ENCODE measurements around the gene TMEM51. TPM values are rescaled to one million over a fixed set of nuclear protein-coding genes. Genes with fewer than 3 reads are reported as not detected.
A peak's percentile ranks its signal among the peaks of the same experiment; 100 is the strongest.

TMEM51 gene
- total and polyA plus RNA-seq, 10 of the 15 experiments (the other 5 are each of a cell fraction or from before 2014, with no cell fraction given) = 0.55 to 4.8 (median 3.1) TPM

- TF ChIP-seq MTA2 (IDR thresholded peaks at IDR 0.05; ENCODE audit: low read depth) (no peak), HDAC2 (IDR thresholded peaks at IDR 0.05) (no peak), RAD21 (IDR thresholded peaks at IDR 0.05; ENCODE audit: insufficient read depth, low read depth, low read length) (no peak), MTA3 (IDR thresholded peaks at IDR 0.05; ENCODE audit: borderline replicate concordance, low read length) (no peak), TBL1XR1 (IDR thresholded peaks at IDR 0.05; ENCODE audit: low read depth, low read length) (no peak), SUZ12 (IDR thresholded peaks at IDR 0.05; ENCODE audit: unreplicated experiment) (no peak)
Observed at GRCh38 chr1:15160626-15161025, 7.1 kb downstream of the TMEM51 start (continued).

GRCh38 chr1:15167386-15167785, 13.8 kb downstream of the TMEM51 start:
- H3K9me3 ChIP-seq (replicated peaks; ENCODE audit: control insufficient read depth, insufficient read depth, low read length) = no peaks in the 10 kb centered on the region; the same call in 2 of the 3 replicates
- no peak for DNase-seq (ENCODE audit: low read depth, low spot score)
- H3K36me3 ChIP-seq (ENCODE audit: control insufficient read depth in 2 of 2, insufficient read depth in 2 of 2, low read length in 1 of 2) = no peaks in the 10 kb centered on the region
- no peaks in the 10 kb centered on the region for H3K27me3 ChIP-seq (replicated peaks in 1 of 2; ENCODE audit: control insufficient read depth in 2 of 2, insufficient read depth in 2 of 2, low read length in 1 of 2)
- ChIA-PET POLR2A (interaction anchor here (0.6 to 1.5 kb wide), 3 partner anchors 9 to 243 kb away, joined by 3 to 5 read pairs (median 4); no protein-coding TSS in a partner anchor), RAD21 (ENCODE audit: unreplicated experiment) (interaction anchor here (1.8 to 3.3 kb wide), 2 partner anchors 9 to 11 kb away, joined by 4 to 23 read pairs; no protein-coding TSS in a partner anchor), CTCF (interaction anchor here (2.0 to 2.8 kb wide), 2 partner anchors 13 to 104 kb away, joined by 4 to 12 read pairs; no protein-coding TSS in a partner anchor), SMC1A (ENCODE audit: uncharacterized antibody, unreplicated experiment) (interaction anchor here (1.1 to 3.3 kb wide), 4 partner anchors 14 to 73 kb away, joined by 3 to 18 read pairs (median 7); partner anchors contain the start of gene TMEM51)
- BruUV-seq (replicated peaks) = no TSS peak
- TF ChIP-seq ZNF592 (IDR thresholded peaks at IDR 0.05) = no peak
- TF ChIP-seq KDM1A (IDR thresholded peaks at IDR 0.05; ENCODE audit: borderline replicate concordance) = no peak
- no peak for TF ChIP-seq EZH2 (IDR thresholded peaks at IDR 0.05; ENCODE audit: borderline replicate concordance, control insufficient read depth, low read depth, low read length)
- no peak for TF ChIP-seq GABPA (IDR thresholded peaks at IDR 0.05; ENCODE audit: low read depth)
- no peak for TF ChIP-seq ATF7 (IDR thresholded peaks at IDR 0.05; ENCODE audit: low read depth)
- H4K20me1 ChIP-seq (ENCODE audit: control insufficient read depth, insufficient read depth) = no peaks in the 10 kb centered on the region
- no peak for FAIRE-seq
- H2AFZ ChIP-seq (ENCODE audit: control insufficient read depth, low read depth, low read length) = no peak overlapping the region
- in situ Hi-C loops (cut with MboI) (no loop called here), intact Hi-C loops (cut with micrococcal nuclease; ENCODE audit: unreplicated experiment) (no loop called here)
- no peak overlapping the region for H3K9ac ChIP-seq (ENCODE audit: control insufficient read depth, insufficient read depth, low read length)
- 37% methylated on average over 3 of the region's 3 CpGs for WGBS (ENCODE audit: insufficient coverage, insufficient replicate concordance, low lambda C conversion rate, missing lambda C conversion rate)
- no peak overlapping the region for H3K4me2 ChIP-seq (ENCODE audit: control insufficient read depth, insufficient read depth)
- peaks cover 4% of the 10 kb centered on the region for H3K79me2 ChIP-seq (ENCODE audit: control insufficient read depth, insufficient read depth, low read length)
- no peak overlapping the region for H3K4me3 ChIP-seq
- H3K4me1 ChIP-seq (ENCODE audit: control insufficient read depth, insufficient read depth, low read length) = peaks cover 13% of the 10 kb centered on the region
- H3K27ac ChIP-seq (ENCODE audit: control insufficient read depth, insufficient read depth) = no peak overlapping the region
- peak; percentile 53 for ATAC-seq

Measured in GM12878 (cell line).